Measurements from ENCODE around the gene HS6ST1.

The HS6ST1 gene

DNA sequence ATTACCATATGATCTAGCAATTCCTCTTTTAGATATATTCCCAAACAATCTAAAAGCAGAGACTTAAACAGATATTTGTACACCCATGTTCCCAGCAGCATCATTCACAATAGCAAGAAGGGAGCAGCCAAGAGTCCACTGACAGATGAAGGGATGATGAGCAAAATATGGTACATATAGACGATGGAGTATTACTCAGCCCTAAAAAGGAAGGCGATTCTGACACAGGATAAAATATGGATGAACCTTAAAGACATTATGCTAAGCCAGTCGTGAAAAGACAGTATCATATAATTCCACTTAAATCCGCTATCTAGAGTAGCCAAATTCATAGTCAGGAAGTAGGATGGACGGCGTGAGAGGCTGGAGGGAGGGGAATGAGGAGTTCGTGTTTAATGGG lies 20.4 kb downstream of the HS6ST1 start:
- Histone ChIP-seq H3K27me3 (ENCODE audit: insufficient read depth, low read length, poor library complexity) (no peaks in the 10 kb centered on the region), H3K79me2 (ENCODE audit: insufficient read depth, low read length) (peaks cover 100% of the 10 kb centered on the region), H3K4me1 (ENCODE audit: insufficient read depth, low read length) (no peaks in the 10 kb centered on the region; the same call in 1 of the 2 replicates), H3K4me2 (ENCODE audit: insufficient read depth, low read length) (no peak overlapping the region), H3K36me3 (ENCODE audit: insufficient read depth, low read length) (peaks cover 77% of the 10 kb centered on the region), H3K27ac (ENCODE audit: low read length) (no peak overlapping the region), H3K9me3 (ENCODE audit: insufficient read depth, low read length, severe bottlenecking) (no peaks in the 10 kb centered on the region), H2AFZ (ENCODE audit: low read depth, low read length) (no peak overlapping the region), H3K9ac (ENCODE audit: low read depth, low read length) (no peak overlapping the region), H3K4me3 (ENCODE audit: low read depth in 1 of 2, low read length in 2 of 2) (no peak overlapping the region), H4K20me1 (ENCODE audit: insufficient read depth, low read length) (peaks cover 95% of the 10 kb centered on the region)
- ATAC-seq (ENCODE audit: insufficient read depth, low read depth) = no peak
- TF ChIP-seq, protein P1, sequence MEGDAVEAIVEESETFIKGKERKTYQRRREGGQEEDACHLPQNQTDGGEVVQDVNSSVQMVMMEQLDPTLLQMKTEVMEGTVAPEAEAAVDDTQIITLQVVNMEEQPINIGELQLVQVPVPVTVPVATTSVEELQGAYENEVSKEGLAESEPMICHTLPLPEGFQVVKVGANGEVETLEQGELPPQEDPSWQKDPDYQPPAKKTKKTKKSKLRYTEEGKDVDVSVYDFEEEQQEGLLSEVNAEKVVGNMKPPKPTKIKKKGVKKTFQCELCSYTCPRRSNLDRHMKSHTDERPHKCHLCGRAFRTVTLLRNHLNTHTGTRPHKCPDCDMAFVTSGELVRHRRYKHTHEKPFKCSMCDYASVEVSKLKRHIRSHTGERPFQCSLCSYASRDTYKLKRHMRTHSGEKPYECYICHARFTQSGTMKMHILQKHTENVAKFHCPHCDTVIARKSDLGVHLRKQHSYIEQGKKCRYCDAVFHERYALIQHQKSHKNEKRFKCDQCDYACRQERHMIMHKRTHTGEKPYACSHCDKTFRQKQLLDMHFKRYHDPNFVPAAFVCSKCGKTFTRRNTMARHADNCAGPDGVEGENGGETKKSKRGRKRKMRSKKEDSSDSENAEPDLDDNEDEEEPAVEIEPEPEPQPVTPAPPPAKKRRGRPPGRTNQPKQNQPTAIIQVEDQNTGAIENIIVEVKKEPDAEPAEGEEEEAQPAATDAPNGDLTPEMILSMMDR (IDR thresholded peaks at IDR 0.05; ENCODE audit: borderline replicate concordance, extremely low read depth, low read length, poor library complexity, severe bottlenecking) = no peak
- DNase-seq = no peak

GRCh38 chr2:128293870-128294455 lies 24.7 kb downstream of the HS6ST1 start:
- Histone ChIP-seq H3K79me2 (ENCODE audit: insufficient read depth, low read length) (peaks cover 100% of the 10 kb centered on the region), H3K4me2 (ENCODE audit: insufficient read depth, low read length) (no peak overlapping the region), H2AFZ (ENCODE audit: low read depth, low read length) (no peak overlapping the region), H4K20me1 (ENCODE audit: insufficient read depth, low read length) (peaks cover 94% of the 10 kb centered on the region), H3K4me1 (ENCODE audit: insufficient read depth, low read length) (peaks cover 5% of the 10 kb centered on the region; the same call in 1 of the 2 replicates), H3K36me3 (ENCODE audit: insufficient read depth, low read length) (peaks cover 58% of the 10 kb centered on the region), H3K27me3 (ENCODE audit: insufficient read depth, low read length, poor library complexity) (no peaks in the 10 kb centered on the region), H3K9ac (ENCODE audit: low read depth, low read length) (no peak overlapping the region), H3K27ac (ENCODE audit: low read length) (no peak overlapping the region), H3K9me3 (ENCODE audit: insufficient read depth, low read length, severe bottlenecking) (no peaks in the 10 kb centered on the region), H3K4me3 (ENCODE audit: low read depth in 1 of 2, low read length in 2 of 2) (no peak overlapping the region)
- DNase-seq (no peak), ATAC-seq (ENCODE audit: insufficient read depth, low read depth) (0 out of 3 replicates have a peak, but pooled peaks have one; percentile 11)
- TF ChIP-seq EZH2 (IDR thresholded peaks at IDR 0.05; ENCODE audit: borderline replicate concordance, low read depth, low read length, severe bottlenecking) = no peak
- TF ChIP-seq, protein P1 (IDR thresholded peaks at IDR 0.05; ENCODE audit: borderline replicate concordance, extremely low read depth, low read length, poor library complexity, severe bottlenecking) = no peak

- Histone ChIP-seq H3K4me1 (ENCODE audit: insufficient read depth, low read length) (peaks cover 5% of the 10 kb centered on the region; the same call in 1 of the 2 replicates), H3K79me2 (ENCODE audit: insufficient read depth, low read length) (peaks cover 100% of the 10 kb centered on the region), H3K9ac (ENCODE audit: low read depth, low read length) (no peak overlapping the region), H2AFZ (ENCODE audit: low read depth, low read length) (no peak overlapping the region), H4K20me1 (ENCODE audit: insufficient read depth, low read length) (peaks cover 94% of the 10 kb centered on the region), H3K4me2 (ENCODE audit: insufficient read depth, low read length) (no peak overlapping the region), H3K9me3 (ENCODE audit: insufficient read depth, low read length, severe bottlenecking) (no peaks in the 10 kb centered on the region), H3K36me3 (ENCODE audit: insufficient read depth, low read length) (peaks cover 58% of the 10 kb centered on the region), H3K27ac (ENCODE audit: low read length) (no peak overlapping the region), H3K27me3 (ENCODE audit: insufficient read depth, low read length, poor library complexity) (no peaks in the 10 kb centered on the region), H3K4me3 (ENCODE audit: low read depth in 1 of 2, low read length in 2 of 2) (no peak overlapping the region)
- TF ChIP-seq EZH2 (IDR thresholded peaks at IDR 0.05; ENCODE audit: borderline replicate concordance, low read depth, low read length, severe bottlenecking) = no peak
- TF ChIP-seq, protein P1 (IDR thresholded peaks at IDR 0.05; ENCODE audit: borderline replicate concordance, extremely low read depth, low read length, poor library complexity, severe bottlenecking) = no peak
- ATAC-seq (ENCODE audit: insufficient read depth, low read depth) (no peak), DNase-seq (no peak)
Measured at GRCh38 chr2:128293426-128293755, 25.3 kb downstream of the HS6ST1 start.
